Esophagus muscularis mucosa (tissue), 4 donors: ENCODE data around the gene RAI14. TPM values are rescaled to one million over a fixed set of nuclear protein-coding genes. Genes with fewer than 3 reads are reported as not detected.

ENCODE experiments used
- DNase-seq: peaks from one replicate; pipeline ENCODE4 v3.0.0-alpha.2; 2017; ENCODE audit errors: extremely low spot score
- H3K27ac ChIP-seq, 4 donors: fragments of 200-600 bp; sonication (generic); replicated peaks in 1 of 4; 1 replicate in 3 of 4; 2 replicates in 1 of 4; pipeline ENCODE4 v1.5.1; 2016 to 2019; ENCODE audit warnings: mild to moderate bottlenecking in 1 of 4
- H3K27me3 ChIP-seq, 4 donors: fragments of 200-600 bp; sonication (generic); one replicate each; pipeline versions ENCODE4 v1.5.1 to v1.6.0; 2016 to 2019
- H3K36me3 ChIP-seq, 4 donors: fragments of 200-600 bp; sonication (generic); one replicate each; pipeline ENCODE4 v1.5.1; 2016 to 2019
- H3K4me1 ChIP-seq, 4 donors: fragments of 200-600 bp; sonication (generic); one replicate each; pipeline ENCODE4 v1.5.1; 2016 to 2019
- H3K4me3 ChIP-seq, 4 donors: fragments of 200-600 bp; sonication (generic); 1 replicate in 2 of 4; 2 replicates in 2 of 4; pipeline ENCODE4 v1.5.1; 2016 to 2019; ENCODE audit warnings: mild to moderate bottlenecking in 4 of 4, moderate library complexity in 1 of 4
- H3K9me3 ChIP-seq, 4 donors: fragments of 200-600 bp; sonication (generic); 1 replicate in 3 of 4; 2 replicates in 1 of 4; pipeline ENCODE4 v1.5.1; 2016 to 2019
- CTCF ChIP-seq, 3 experiments: fragments of 200-600 bp in 2 of 3; fragments of 450-650 bp in 1 of 3; sonication (generic) in 2 of 3; IDR thresholded peaks; one replicate each; pipeline ENCODE4 v1.5.1; 2017 to 2019; ENCODE audit warnings: antibody characterized with exemption in 3 of 3, mild to moderate bottlenecking in 2 of 3, moderate library complexity in 1 of 3
- EP300 ChIP-seq: sonication (generic); formaldehyde crosslinking; IDR thresholded peaks from one replicate; pipeline ENCODE4 v1.6.1; 2017; ENCODE audit warnings: antibody characterized with exemption
- POLR2A ChIP-seq: fragments of 450-650 bp; IDR thresholded peaks from one replicate; pipeline ENCODE4 v1.6.1; 2017; ENCODE audit warnings: antibody characterized with exemption, moderate library complexity, mild to moderate bottlenecking, low read depth
- POLR2AphosphoS5 ChIP-seq, 2 donors: sonication (generic); formaldehyde crosslinking; IDR thresholded peaks; one replicate each; pipeline ENCODE4 v1.6.1; 2017; ENCODE audit warnings: antibody characterized with exemption in 2 of 2
- WGBS: methylation state at CpG from one replicate; pipeline ENCODE4 v1.1.5; 2018; 5-methylcytosine and 5-hydroxymethylcytosine counted together
- intact Hi-C: fragments of 100-400 bp; cut with DNase I; formaldehyde crosslinking; loops from one replicate; pipeline ENCODE4 v1.15.1; 2023
- total RNA-seq, 4 donors: library from RNA; depleted of rRNA; stranded (reverse); fragments of >200 nt; gene quantifications; one replicate each; pipeline versions ENCODE4 v1.1.0 to v1.2.1, GENCODE V29; 2016

RAI14 gene
- total RNA-seq, 4 donors from 2014 or later: 57.3 to 76.4 (median 68.1) TPM

GRCh38 chr5:34743878-34744277, 87.8 kb downstream of the RAI14 start:
- H3K27ac ChIP-seq: peak overlapping the region in 2 of 4 donors; percentile 19 to 33
- no peak overlapping the region for H3K4me3 ChIP-seq
- no peaks in the 10 kb centered on the region for H3K27me3 ChIP-seq
- intact Hi-C loops: no loop called here
- no peak for DNase-seq
- peaks cover 0 to 40% (median 30%) of the 10 kb centered on the region in 4 donors for H3K4me1 ChIP-seq
- TF ChIP-seq CTCF (IDR thresholded peaks at IDR 0.05) (no peak), POLR2AphosphoS5 (IDR thresholded peaks at IDR 0.05) (peak in 1 of 2 donors; percentile 43)
- no peaks in the 10 kb centered on the region for H3K9me3 ChIP-seq
- 60% methylated on average over 3 of the region's 3 CpGs for WGBS
- no peaks in the 10 kb centered on the region for H3K36me3 ChIP-seq

DNA sequence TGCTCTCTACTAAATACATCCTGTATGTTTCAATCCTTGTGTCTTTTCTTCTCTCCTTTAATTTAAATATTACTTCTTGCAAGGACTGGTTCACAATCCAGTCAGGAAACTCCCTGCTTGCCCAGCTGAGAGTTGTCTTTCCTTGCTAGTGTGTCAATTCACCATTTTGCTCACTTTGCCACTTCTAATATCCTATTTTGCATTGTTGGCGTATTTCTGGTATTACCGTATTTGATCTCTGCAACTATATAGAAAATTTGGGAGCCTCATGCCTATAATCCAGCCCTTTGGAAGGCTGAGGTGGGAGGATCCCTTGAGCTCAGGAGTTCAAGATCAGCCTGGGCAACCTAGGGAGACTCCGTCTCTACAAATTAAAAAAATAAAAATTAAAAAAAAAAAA, 92.3 kb downstream of the RAI14 start:
- DNase-seq: no peak
- no peak overlapping the region for H3K4me3 ChIP-seq
- intact Hi-C loops: no loop called here
- 97% methylated on average over 3 of the region's 3 CpGs for WGBS
- H3K4me1 ChIP-seq: peaks cover 0 to 23% (median 16%) of the 10 kb centered on the region in 4 donors
- no peak overlapping the region for H3K27ac ChIP-seq
- no peaks in the 10 kb centered on the region for H3K36me3 ChIP-seq
- H3K9me3 ChIP-seq: no peaks in the 10 kb centered on the region
- TF ChIP-seq POLR2A (no peak), POLR2AphosphoS5 (IDR thresholded peaks at IDR 0.05) (no peak), EP300 (no peak), CTCF (IDR thresholded peaks at IDR 0.05) (no peak)
- H3K27me3 ChIP-seq: no peaks in the 10 kb centered on the region

- H3K36me3 ChIP-seq: no peaks in the 10 kb centered on the region
- no peak for DNase-seq
- H3K4me1 ChIP-seq: peaks cover 0 to 16% (median 10%) of the 10 kb centered on the region in 4 donors
- WGBS: 44% methylated on average over 6 of the region's 6 CpGs
- peak overlapping the region in 2 of 4 donors; percentile 8 to 25 for H3K27ac ChIP-seq
- TF ChIP-seq EP300: no peak
- no peak for TF ChIP-seq CTCF (IDR thresholded peaks at IDR 0.05)
- TF ChIP-seq POLR2A: no peak
- H3K27me3 ChIP-seq: no peaks in the 10 kb centered on the region
- no peak overlapping the region for H3K4me3 ChIP-seq
- H3K9me3 ChIP-seq: no peaks in the 10 kb centered on the region
- intact Hi-C loops: no loop called here
Observed at GRCh38 chr5:34749431-34749873, 93.3 kb downstream of the RAI14 start.

GRCh38 chr5:34750206-34750605, 94.1 kb downstream of the RAI14 start:
- intact Hi-C loops: no loop called here
- WGBS: 87% methylated on average over 8 of the region's 8 CpGs
- no peak overlapping the region for H3K27ac ChIP-seq
- no peak overlapping the region for H3K4me3 ChIP-seq
- H3K27me3 ChIP-seq: no peaks in the 10 kb centered on the region
- no peak for DNase-seq
- H3K9me3 ChIP-seq: no peaks in the 10 kb centered on the region
- no peaks in the 10 kb centered on the region for H3K36me3 ChIP-seq
- no peak for TF ChIP-seq POLR2AphosphoS5 (IDR thresholded peaks at IDR 0.05)
- TF ChIP-seq POLR2A: no peak
- no peak for TF ChIP-seq EP300
- no peak for TF ChIP-seq CTCF (IDR thresholded peaks at IDR 0.05)
- peaks cover 0 to 16% (median 10%) of the 10 kb centered on the region in 4 donors for H3K4me1 ChIP-seq
